Hepatocyte (in vitro differentiated cells): ENCODE measurements around the gene ZNF433. TPM values are rescaled to one million over a fixed set of nuclear protein-coding genes. Genes with fewer than 3 reads are reported as not detected.
"Not testable (repeated sequence)": the region's sequence is repeated elsewhere in the genome, so short reads cannot be mapped to it uniquely, and the experiment has no call there.

ENCODE experiments used
- DNase-seq: peaks from one replicate; pipeline ENCODE4 v3.0.0-alpha.2; 2016; ENCODE audit warnings: low spot score
- H2AFZ ChIP-seq: fragments of 200-600 bp; sonication (generic); 2 replicates; pipeline ENCODE4 v1.6.0; 2016; ENCODE audit warnings: antibody characterized with exemption, mild to moderate bottlenecking
- H3K27ac ChIP-seq: fragments of 200-600 bp; sonication (generic); 2 replicates; pipeline ENCODE4 v1.5.1; 2016; ENCODE audit warnings: mild to moderate bottlenecking
- H3K27me3 ChIP-seq: fragments of 200-600 bp; sonication (generic); 2 replicates; pipeline ENCODE4 v1.6.1; 2016
- H3K36me3 ChIP-seq: fragments of 200-600 bp; sonication (generic); replicated peaks from 2 replicates; pipeline ENCODE4 v1.5.1; 2016; ENCODE audit warnings: low read depth; ENCODE audit not compliant: insufficient read depth
- H3K4me1 ChIP-seq: fragments of 200-600 bp; sonication (generic); 2 replicates; pipeline ENCODE4 v1.5.1; 2016; ENCODE audit warnings: mild to moderate bottlenecking, moderate library complexity; ENCODE audit not compliant: insufficient read depth
- H3K4me2 ChIP-seq: fragments of 200-600 bp; sonication (generic); 2 replicates; pipeline ENCODE4 v1.6.0; 2016
- H3K4me3 ChIP-seq: fragments of 200-600 bp; sonication (generic); 2 replicates; pipeline ENCODE4 v1.5.1; 2016; ENCODE audit warnings: mild to moderate bottlenecking
- H3K79me2 ChIP-seq: fragments of 200-600 bp; sonication (generic); 2 replicates; pipeline ENCODE4 v1.6.0; 2017; ENCODE audit warnings: mild to moderate bottlenecking
- H3K9me2 ChIP-seq: fragments of 200-600 bp; sonication (generic); replicated peaks from 2 replicates; pipeline ENCODE4 v1.6.0; 2017; ENCODE audit warnings: mild to moderate bottlenecking; ENCODE audit not compliant: insufficient read depth
- H3K9me3 ChIP-seq: fragments of 200-600 bp; sonication (generic); 2 replicates; pipeline ENCODE4 v1.5.1; 2016; ENCODE audit warnings: low read depth, mild to moderate bottlenecking
- H4K20me1 ChIP-seq: fragments of 200-600 bp; sonication (generic); 2 replicates; pipeline ENCODE4 v1.6.0; 2016; ENCODE audit warnings: mild to moderate bottlenecking; ENCODE audit not compliant: insufficient read depth, poor library complexity, severe bottlenecking
- EZH2 ChIP-seq: fragments of 200-600 bp; sonication (generic); IDR thresholded peaks from 2 replicates; pipeline ENCODE4 v1.6.1; 2016; ENCODE audit warnings: antibody characterized with exemption, mild to moderate bottlenecking, borderline replicate concordance
- EZH2phosphoT487 ChIP-seq: fragments of 200-600 bp; sonication (generic); IDR thresholded peaks from one replicate; pipeline ENCODE4 v1.6.1; 2018; ENCODE audit warnings: antibody characterized with exemption, mild to moderate bottlenecking, low read depth, moderate library complexity; ENCODE audit not compliant: unreplicated experiment, severe bottlenecking
- whole genome bisulfite sequencing: methylation state at CpG from one replicate; pipeline ENCODE4 v1.1.6; 2016; ENCODE audit warnings: low lambda C conversion rate; ENCODE audit errors: missing lambda C conversion rate; 5-methylcytosine and 5-hydroxymethylcytosine counted together
- polyA plus RNA-seq: library from polyadenylated mRNA; unstranded; fragments of >200 nt; fragmentation: Nextera tagmentation; extraction: Ambion mirVana; gene quantifications from 2 replicates; pipeline ENCODE4 v1.2.1, GENCODE V29; 2016
- total RNA-seq: library from RNA; depleted of rRNA; stranded (reverse); fragments of >200 nt; gene quantifications from 2 replicates; pipeline ENCODE4 v1.2.3, GENCODE V29; 2014
- TF ChIP-seq, protein P1 (sequence below): fragments of 200-600 bp; sonication (generic); IDR thresholded peaks from 2 replicates; pipeline ENCODE4 v1.5.1; 2016; ENCODE audit warnings: antibody characterized with exemption, mild to moderate bottlenecking; ENCODE audit not compliant: poor library complexity

The ZNF433 gene
- total and polyA plus RNA-seq, 2 experiments from 2014 or later: 6.1 to 9.0 TPM

DNA sequence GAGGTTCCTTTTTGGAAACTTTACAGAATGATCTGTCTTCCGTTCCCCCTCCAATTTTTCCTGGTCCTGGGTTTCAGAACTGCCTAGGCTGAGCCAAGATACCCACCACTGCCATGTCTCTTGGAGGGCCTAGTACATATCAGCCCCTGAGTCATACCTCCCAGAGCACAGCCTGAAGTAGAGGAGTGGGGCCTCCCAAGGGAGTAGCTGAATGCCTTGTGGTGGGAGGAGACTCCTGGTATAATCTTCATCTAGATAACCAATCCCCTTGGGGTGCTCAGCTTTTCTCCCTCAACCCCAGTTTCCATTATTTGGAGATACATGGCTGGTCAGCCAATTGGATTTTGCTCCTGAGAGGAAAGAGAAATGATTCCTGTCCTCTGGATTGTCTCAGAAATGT lies 40.3 kb downstream of the ZNF433 start:
- peak; percentile 13 for DNase-seq
- H3K79me2 ChIP-seq: peaks cover 36% of the 10 kb centered on the region
- H3K4me3 ChIP-seq: no peak overlapping the region
- H3K9me3 ChIP-seq: no peaks in the 10 kb centered on the region
- no peaks in the 10 kb centered on the region for H3K9me2 ChIP-seq
- no peak for TF ChIP-seq EZH2phosphoT487
- no peak for TF ChIP-seq EZH2
- TF ChIP-seq, protein P1, sequence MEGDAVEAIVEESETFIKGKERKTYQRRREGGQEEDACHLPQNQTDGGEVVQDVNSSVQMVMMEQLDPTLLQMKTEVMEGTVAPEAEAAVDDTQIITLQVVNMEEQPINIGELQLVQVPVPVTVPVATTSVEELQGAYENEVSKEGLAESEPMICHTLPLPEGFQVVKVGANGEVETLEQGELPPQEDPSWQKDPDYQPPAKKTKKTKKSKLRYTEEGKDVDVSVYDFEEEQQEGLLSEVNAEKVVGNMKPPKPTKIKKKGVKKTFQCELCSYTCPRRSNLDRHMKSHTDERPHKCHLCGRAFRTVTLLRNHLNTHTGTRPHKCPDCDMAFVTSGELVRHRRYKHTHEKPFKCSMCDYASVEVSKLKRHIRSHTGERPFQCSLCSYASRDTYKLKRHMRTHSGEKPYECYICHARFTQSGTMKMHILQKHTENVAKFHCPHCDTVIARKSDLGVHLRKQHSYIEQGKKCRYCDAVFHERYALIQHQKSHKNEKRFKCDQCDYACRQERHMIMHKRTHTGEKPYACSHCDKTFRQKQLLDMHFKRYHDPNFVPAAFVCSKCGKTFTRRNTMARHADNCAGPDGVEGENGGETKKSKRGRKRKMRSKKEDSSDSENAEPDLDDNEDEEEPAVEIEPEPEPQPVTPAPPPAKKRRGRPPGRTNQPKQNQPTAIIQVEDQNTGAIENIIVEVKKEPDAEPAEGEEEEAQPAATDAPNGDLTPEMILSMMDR: no peak
- 96% methylated on average over 1 of the region's 1 CpG for WGBS
- H3K4me1 ChIP-seq: no peaks in the 10 kb centered on the region
- H3K4me2 ChIP-seq: no peak overlapping the region
- no peaks in the 10 kb centered on the region for H3K27me3 ChIP-seq
- no peaks in the 10 kb centered on the region for H3K36me3 ChIP-seq
- H2AFZ ChIP-seq: no peak overlapping the region
- H3K27ac ChIP-seq: no peak overlapping the region
- H4K20me1 ChIP-seq: no peaks in the 10 kb centered on the region

DNA sequence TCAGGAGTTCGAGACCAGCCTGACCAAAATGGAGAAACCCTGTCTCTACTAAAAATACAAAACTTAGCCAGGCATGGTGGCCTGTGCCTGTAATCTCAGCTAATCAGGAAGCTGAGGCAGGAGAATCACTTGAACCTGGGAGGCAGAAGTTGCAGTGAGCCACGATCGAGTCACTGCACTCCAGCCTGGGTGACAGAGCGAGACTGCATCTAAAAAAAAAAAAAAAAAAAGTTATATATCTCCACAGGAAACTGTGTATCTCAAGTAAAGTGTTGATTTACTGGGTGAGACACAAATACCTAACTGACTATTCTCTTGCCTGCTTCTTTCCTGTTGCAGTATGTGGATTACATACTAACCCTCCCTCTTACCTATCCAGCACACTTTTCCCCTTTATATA lies 43.6 kb downstream of the ZNF433 start:
- H3K79me2 ChIP-seq: peaks cover 43% of the 10 kb centered on the region
- WGBS: 94% methylated on average over 4 of the region's 4 CpGs
- not testable (repeated sequence) for H2AFZ ChIP-seq, H3K4me3 ChIP-seq, H4K20me1 ChIP-seq, H3K9me2 ChIP-seq, H3K4me1 ChIP-seq, H3K27ac ChIP-seq, H3K36me3 ChIP-seq, H3K4me2 ChIP-seq, H3K27me3 ChIP-seq, H3K9me3 ChIP-seq, DNase-seq

DNA sequence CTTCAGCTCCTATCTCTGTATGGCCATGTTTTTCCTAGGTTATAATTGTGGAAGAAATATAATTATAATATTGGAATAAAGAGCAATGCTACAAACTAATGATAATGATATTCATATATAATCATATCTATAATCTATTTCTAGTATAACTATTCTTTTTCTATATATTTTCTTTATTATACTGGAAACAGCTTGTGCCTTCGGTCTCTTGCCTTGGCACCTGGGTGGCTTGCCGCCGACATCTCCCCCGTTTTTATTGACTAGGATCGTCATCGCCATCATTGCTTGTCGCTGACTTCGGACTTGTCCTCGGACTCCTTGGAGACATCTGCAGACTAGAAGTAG lies 46.4 kb downstream of the ZNF433 start:
- no peaks in the 10 kb centered on the region for H3K9me2 ChIP-seq
- H3K9me3 ChIP-seq: no peaks in the 10 kb centered on the region
- no peaks in the 10 kb centered on the region for H3K4me1 ChIP-seq
- no peaks in the 10 kb centered on the region for H4K20me1 ChIP-seq
- peaks cover 28% of the 10 kb centered on the region for H3K79me2 ChIP-seq
- 84% methylated on average over 9 of the region's 9 CpGs for WGBS
- H3K4me3 ChIP-seq: no peak overlapping the region
- DNase-seq: no peak
- H3K36me3 ChIP-seq: no peaks in the 10 kb centered on the region
- no peak overlapping the region for H3K27ac ChIP-seq
- peak overlapping the region; percentile 76 for H3K4me2 ChIP-seq
- TF ChIP-seq EZH2 (no peak), EZH2phosphoT487 (no peak)
- TF ChIP-seq, protein P1: no peak
- H2AFZ ChIP-seq: no peak overlapping the region
- no peaks in the 10 kb centered on the region for H3K27me3 ChIP-seq

DNA sequence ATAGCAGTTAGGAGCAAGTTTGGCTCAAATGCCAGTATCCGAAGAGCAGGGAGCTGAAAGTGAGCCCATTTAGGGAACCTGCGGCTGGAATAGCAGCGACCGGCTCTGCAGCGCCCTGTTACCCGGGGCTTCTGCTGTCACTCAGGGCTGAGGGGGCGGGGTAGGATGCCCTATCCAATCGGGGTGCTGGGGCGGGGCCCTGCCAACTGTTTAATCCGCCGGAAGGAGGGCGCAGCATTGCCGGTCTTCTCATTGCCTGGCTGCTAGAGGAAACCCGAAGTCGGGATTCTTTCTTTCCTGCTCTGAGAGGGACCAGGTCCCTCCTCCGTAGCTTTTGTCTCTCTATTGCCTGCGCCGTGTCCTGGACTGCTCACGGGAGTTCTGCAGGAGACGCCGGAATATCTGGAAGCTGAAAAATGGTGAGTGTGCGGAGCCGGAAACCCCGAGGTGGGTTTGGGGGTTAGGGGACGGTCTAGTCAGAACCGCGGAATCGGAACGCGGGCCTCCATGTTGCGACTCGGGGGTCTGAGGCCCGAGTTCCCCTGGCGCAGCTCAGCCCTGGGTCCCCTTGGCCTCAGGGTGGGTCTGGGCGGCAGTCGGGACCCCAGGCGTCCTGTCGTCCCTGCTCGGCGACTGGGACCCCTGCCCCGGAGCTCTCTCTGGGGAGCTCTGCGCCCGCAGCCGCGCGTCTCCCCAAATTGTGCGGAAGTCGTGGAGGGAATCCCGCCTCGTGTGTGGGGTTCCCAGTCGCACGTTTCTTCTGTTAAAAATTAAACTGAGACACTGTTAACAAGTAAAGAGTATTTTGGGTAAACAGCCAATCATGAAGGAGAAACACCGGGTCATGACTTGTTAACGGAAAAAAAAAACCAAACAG lies 47.8 kb downstream of the ZNF433 start:
- no peaks in the 10 kb centered on the region for H3K4me1 ChIP-seq
- H4K20me1 ChIP-seq: no peaks in the 10 kb centered on the region
- no peaks in the 10 kb centered on the region for H3K27me3 ChIP-seq
- DNase-seq: peak; percentile 98
- peaks cover 24% of the 10 kb centered on the region for H3K79me2 ChIP-seq
- WGBS: 3% methylated on average over 50 of the region's 54 CpGs
- peak overlapping the region; percentile 89 for H3K27ac ChIP-seq
- no peaks in the 10 kb centered on the region for H3K9me2 ChIP-seq
- peak overlapping the region; percentile 93 for H2AFZ ChIP-seq
- no peaks in the 10 kb centered on the region for H3K9me3 ChIP-seq
- TF ChIP-seq, protein P1: no peak
- TF ChIP-seq EZH2 (no peak), EZH2phosphoT487 (no peak)
- peak overlapping the region; percentile 34 for H3K4me3 ChIP-seq
- no peaks in the 10 kb centered on the region for H3K36me3 ChIP-seq
- peak overlapping the region; percentile 76 for H3K4me2 ChIP-seq
